ENCODE results near the gene FRMD4A. TPM values are rescaled to one million over a fixed set of nuclear protein-coding genes. Genes with fewer than 3 reads are reported as not detected.

The FRMD4A gene
- total RNA-seq, 4 donors from 2014 or later: 4.4 to 7.1 (median 5.2) TPM

DNA sequence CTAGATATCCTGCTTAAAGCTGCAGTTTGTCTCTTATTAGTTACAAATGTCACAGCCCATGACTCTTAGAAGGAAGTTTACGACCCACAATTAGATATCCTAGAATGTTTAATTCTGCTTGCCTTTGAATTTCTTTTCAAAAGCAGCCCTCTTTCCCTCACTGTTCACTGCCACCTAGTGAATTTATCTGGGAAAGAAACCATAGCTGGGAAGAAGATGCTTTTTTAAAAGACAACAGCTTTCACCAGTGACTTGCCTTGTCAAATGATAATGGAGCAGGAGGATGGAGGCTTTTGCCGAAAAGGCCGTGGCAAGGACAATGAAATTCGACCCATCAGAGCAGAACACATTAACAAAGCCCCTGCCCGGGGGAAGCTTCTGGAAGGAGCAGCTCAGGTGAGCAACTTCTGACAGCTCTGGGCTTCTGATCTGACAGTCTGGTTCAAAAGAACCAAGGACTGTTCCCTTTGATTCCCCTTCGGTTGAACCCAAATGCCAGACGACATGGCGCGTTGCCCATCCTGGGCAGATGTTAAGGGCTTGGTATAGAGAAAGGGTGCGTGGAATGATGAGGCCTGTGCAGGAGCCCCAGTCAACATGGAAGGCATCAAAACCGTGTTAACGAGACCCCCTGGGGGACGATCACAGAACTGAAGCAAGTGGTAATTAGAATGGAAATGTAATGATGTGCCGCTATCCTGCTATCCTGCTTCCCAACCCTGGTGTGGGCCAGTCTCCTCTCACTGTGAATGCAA lies 236.8 kb downstream of the FRMD4A start:
- no peak for TF ChIP-seq POLR2A (IDR thresholded peaks at IDR 0.05)
- TF ChIP-seq, protein P1, sequence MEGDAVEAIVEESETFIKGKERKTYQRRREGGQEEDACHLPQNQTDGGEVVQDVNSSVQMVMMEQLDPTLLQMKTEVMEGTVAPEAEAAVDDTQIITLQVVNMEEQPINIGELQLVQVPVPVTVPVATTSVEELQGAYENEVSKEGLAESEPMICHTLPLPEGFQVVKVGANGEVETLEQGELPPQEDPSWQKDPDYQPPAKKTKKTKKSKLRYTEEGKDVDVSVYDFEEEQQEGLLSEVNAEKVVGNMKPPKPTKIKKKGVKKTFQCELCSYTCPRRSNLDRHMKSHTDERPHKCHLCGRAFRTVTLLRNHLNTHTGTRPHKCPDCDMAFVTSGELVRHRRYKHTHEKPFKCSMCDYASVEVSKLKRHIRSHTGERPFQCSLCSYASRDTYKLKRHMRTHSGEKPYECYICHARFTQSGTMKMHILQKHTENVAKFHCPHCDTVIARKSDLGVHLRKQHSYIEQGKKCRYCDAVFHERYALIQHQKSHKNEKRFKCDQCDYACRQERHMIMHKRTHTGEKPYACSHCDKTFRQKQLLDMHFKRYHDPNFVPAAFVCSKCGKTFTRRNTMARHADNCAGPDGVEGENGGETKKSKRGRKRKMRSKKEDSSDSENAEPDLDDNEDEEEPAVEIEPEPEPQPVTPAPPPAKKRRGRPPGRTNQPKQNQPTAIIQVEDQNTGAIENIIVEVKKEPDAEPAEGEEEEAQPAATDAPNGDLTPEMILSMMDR (IDR thresholded peaks at IDR 0.05 in 4 of 5, conservative IDR thresholded peaks at IDR 0.05 in 1 of 5): peak in 4 of 5 experiments; percentile 24 to 42 (median 32)
- Histone ChIP-seq H3K27me3 (no peaks in the 10 kb centered on the region), H3K4me1 (no peaks in the 10 kb centered on the region), H3K9me3 (no peaks in the 10 kb centered on the region), H3K4me3 (no peak overlapping the region), H3K27ac (no peak overlapping the region), H3K36me3 (no peaks in the 10 kb centered on the region)
- intact Hi-C loops (cut with DNase I; ENCODE audit: low total_unique reads): loop anchor here (5.0 kb wide), 1 partner anchor 307 kb away; no protein-coding TSS in a partner anchor
- ATAC-seq (no peak), DNase-seq (no peak)
- in situ Hi-C loops (cut with MboI; ENCODE audit: low sequenced_read_pairs in 4 of 4): loop anchor here in 3 of 4 donors (5.0 to 25.0 kb wide), 3 partner anchors 299 to 307 kb away; no protein-coding TSS in a partner anchor

DNA sequence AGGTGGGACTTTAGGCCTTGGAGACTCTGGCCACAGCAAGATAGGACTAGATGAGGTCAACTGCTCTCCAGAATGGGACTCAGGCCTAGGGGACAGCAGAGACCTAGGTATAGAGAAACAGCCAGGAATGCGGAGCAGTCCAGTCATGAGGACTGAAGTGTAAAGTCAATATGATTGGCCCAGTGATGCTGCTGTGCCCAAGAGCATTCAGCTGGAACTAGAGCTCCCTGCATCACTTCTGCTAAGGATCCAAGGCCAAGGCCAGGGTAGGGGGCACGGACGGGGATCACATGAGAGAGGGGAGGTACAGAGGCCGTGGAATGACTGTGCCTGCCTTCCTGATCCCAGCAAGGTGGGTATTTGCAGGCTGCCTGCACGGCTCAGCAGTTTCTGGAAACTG lies 237.9 kb downstream of the FRMD4A start:
- no peak for ATAC-seq
- in situ Hi-C loops (cut with MboI; ENCODE audit: low sequenced_read_pairs in 4 of 4): loop anchor here in 3 of 4 donors (5.0 to 25.0 kb wide), 3 partner anchors 298 to 305 kb away; no protein-coding TSS in a partner anchor
- intact Hi-C loops (cut with DNase I; ENCODE audit: low total_unique reads): loop anchor here (5.0 kb wide), 1 partner anchor 305 kb away; no protein-coding TSS in a partner anchor

DNA sequence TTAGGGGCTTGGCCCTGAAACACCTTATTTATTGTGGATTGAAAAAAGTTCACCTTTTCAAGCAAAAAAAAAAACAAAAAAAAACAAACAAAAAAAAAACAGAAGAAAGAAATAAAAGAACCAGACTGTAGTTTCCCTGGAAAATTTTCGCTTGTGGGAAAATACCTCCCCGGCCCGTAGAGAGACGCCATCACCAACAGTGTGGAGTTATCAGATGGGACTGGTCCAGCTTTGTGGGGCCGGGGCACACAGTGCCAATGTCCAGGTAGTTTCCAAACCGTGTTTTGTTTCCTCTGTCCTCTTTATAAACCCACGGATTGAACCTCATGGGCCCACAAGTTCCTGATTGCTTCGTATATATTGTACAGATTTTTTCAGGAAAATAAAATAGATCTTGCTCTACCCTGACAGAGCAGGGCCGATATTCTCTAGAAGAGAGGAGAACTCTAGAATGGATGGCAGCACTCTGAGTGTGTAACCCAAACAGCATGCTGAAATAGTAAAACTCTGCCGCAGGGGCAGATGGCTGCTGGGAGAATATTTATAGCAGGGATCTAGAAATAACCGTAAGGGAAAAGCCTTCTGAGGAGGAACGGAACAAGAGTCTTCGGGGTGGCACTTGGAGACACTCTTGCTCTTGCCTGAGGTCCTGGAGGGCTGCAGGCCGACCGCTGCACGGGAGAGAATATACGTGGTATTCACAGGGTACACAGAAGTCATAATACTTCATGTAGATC lies 241.0 kb downstream of the FRMD4A start:
- Histone ChIP-seq H3K27ac (no peak overlapping the region), H3K4me3 (no peak overlapping the region), H3K4me1 (no peaks in the 10 kb centered on the region), H3K36me3 (no peaks in the 10 kb centered on the region), H3K9me3 (no peaks in the 10 kb centered on the region), H3K27me3 (no peaks in the 10 kb centered on the region)
- in situ Hi-C loops (cut with MboI; ENCODE audit: low sequenced_read_pairs in 4 of 4): loop anchor here in 3 of 4 donors (5.0 to 25.0 kb wide), 3 partner anchors 295 to 302 kb away; no protein-coding TSS in a partner anchor
- intact Hi-C loops (cut with DNase I; ENCODE audit: low total_unique reads): loop anchor here (5.0 kb wide), 1 partner anchor 302 kb away; no protein-coding TSS in a partner anchor
- no peak for DNase-seq
- ATAC-seq: no peak
- TF ChIP-seq, protein P1 (IDR thresholded peaks at IDR 0.05 in 4 of 5, conservative IDR thresholded peaks at IDR 0.05 in 1 of 5): no peak
- TF ChIP-seq POLR2A (IDR thresholded peaks at IDR 0.05): no peak

More for the DNA sequence above, 237.9 kb downstream of the FRMD4A start:
- Histone ChIP-seq H3K4me1 (no peaks in the 10 kb centered on the region), H3K36me3 (no peaks in the 10 kb centered on the region), H3K27ac (no peak overlapping the region), H3K27me3 (no peaks in the 10 kb centered on the region), H3K4me3 (no peak overlapping the region), H3K9me3 (no peaks in the 10 kb centered on the region)
- no peak for DNase-seq
- TF ChIP-seq, protein P1 (IDR thresholded peaks at IDR 0.05 in 4 of 5, conservative IDR thresholded peaks at IDR 0.05 in 1 of 5): no peak
- no peak for TF ChIP-seq POLR2A (IDR thresholded peaks at IDR 0.05)

DNA sequence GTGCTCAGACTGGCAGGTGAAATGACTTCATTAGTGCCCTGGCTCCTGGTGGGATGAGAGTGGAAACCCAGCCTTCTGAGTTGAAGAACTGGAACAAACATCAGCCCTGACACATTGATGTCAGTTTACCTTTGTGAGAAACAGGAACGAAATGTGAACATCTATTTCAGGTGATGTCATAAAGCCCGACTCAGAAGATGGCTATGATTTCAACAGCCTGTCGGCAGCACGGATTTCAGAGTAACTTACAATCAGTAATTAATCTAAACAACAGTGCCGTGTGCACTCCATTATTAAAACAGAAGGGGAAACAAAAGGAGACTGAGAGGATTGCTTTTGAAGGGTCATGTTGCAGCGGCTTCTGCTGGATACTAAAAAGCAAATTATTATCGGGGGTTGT lies 243.2 kb downstream of the FRMD4A start:
- TF ChIP-seq, protein P1 (IDR thresholded peaks at IDR 0.05 in 4 of 5, conservative IDR thresholded peaks at IDR 0.05 in 1 of 5): no peak
- TF ChIP-seq POLR2A (IDR thresholded peaks at IDR 0.05): no peak
- Histone ChIP-seq H3K4me3 (no peak overlapping the region), H3K9me3 (no peaks in the 10 kb centered on the region), H3K36me3 (no peaks in the 10 kb centered on the region), H3K27ac (no peak overlapping the region), H3K27me3 (no peaks in the 10 kb centered on the region), H3K4me1 (no peaks in the 10 kb centered on the region)
- DNase-seq (no peak), ATAC-seq (no peak)
- intact Hi-C loops (cut with DNase I; ENCODE audit: low total_unique reads): no loop called here
- in situ Hi-C loops (cut with MboI; ENCODE audit: low sequenced_read_pairs in 4 of 4): loop anchor here in 1 of 4 donors (25.0 kb wide), 1 partner anchor 300 kb away; no protein-coding TSS in a partner anchor
